Kidney epithelial cell (primary cell): Measurements from ENCODE around the gene ARAP3. TPM values are rescaled to one million over a fixed set of nuclear protein-coding genes. Genes with fewer than 3 reads are reported as not detected.
A peak's percentile ranks its signal among the peaks of the same experiment; 100 is the strongest.

ENCODE experiments used
- DNase-seq: peaks from one replicate; pipeline ENCODE4 v3.0.0-alpha.2; 2010; ENCODE audit warnings: low read depth
- H3K27me3 ChIP-seq: 2 replicates; pipeline ENCODE4 v1.6.0; 2011; ENCODE audit warnings: low read length; ENCODE audit not compliant: control insufficient read depth, insufficient read depth
- H3K36me3 ChIP-seq: 2 replicates; pipeline ENCODE4 v1.5.1; 2011; ENCODE audit warnings: low read length; ENCODE audit not compliant: control insufficient read depth, insufficient read depth
- H3K4me3 ChIP-seq: 2 replicates; pipeline ENCODE4 v1.5.1; 2011; ENCODE audit warnings: low read depth, mild to moderate bottlenecking, control low read depth, low read length
- CTCF ChIP-seq: IDR thresholded peaks from 2 replicates; pipeline ENCODE4 v1.5.1; 2011; ENCODE audit warnings: mild to moderate bottlenecking, moderate library complexity, low read length, control low read depth, inconsistent platforms; ENCODE audit not compliant: insufficient read depth, poor library complexity, severe bottlenecking
- total RNA-seq: library from RNA; depleted of rRNA; stranded (reverse); fragments of >200 nt; gene quantifications from 2 replicates; pipeline ENCODE4 v1.2.3, GENCODE V29; 2015

The ARAP3 gene
- total RNA-seq, 1 donor from 2014 or later = 9.2 TPM

DNA sequence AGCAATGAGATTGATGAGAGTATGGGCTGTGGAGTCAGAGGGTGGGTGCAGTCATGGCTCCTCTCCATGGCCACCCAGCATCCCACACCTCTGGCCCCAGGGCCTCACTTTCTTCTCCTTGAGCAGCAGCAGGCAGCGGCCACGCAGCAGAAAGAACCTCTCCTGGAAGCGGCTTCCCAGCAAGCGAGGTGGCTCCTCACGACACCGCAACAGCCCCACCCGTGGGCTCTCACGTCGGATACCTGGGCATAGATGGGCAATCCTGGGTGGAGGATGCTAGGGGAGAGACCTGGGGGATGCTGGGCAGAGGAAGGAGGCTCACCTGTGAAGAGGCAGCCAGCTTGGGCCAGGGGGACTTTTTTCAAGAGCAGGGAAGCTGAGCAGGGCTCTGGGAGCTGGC lies 25.6 kb downstream of the ARAP3 start:
- DNase-seq = no peak
- no peaks in the 10 kb centered on the region for H3K36me3 ChIP-seq

DNA sequence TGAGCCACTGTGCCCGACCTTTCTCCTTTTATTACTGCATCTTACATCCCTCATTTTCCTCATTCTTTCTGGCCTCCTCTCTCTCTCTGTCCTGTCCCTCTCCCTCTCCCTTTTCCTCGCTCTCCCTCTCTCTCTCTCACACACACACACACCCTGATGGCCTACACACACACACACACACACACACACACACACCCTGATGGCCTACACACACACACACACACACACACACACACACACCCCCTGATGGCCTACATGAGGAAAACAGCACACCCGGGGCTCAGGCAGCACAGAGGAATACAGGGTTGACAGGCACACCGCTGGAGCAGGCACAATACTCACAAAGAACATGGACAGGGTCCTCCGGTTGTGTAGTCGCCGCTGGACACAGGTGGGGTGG lies 27.0 kb downstream of the ARAP3 start:
- H3K36me3 ChIP-seq = no peaks in the 10 kb centered on the region
- no peak for TF ChIP-seq CTCF
- no peak overlapping the region for H3K4me3 ChIP-seq
- H3K27me3 ChIP-seq = no peaks in the 10 kb centered on the region
- DNase-seq = no peak

More for the DNA sequence above, 25.6 kb downstream of the ARAP3 start:
- no peaks in the 10 kb centered on the region for H3K27me3 ChIP-seq
- TF ChIP-seq CTCF = no peak
- no peak overlapping the region for H3K4me3 ChIP-seq

GRCh38 chr5:141654298-141654697 lies 27.7 kb downstream of the ARAP3 start:
- Histone ChIP-seq H3K4me3 (no peak overlapping the region), H3K36me3 (no peaks in the 10 kb centered on the region), H3K27me3 (no peaks in the 10 kb centered on the region)
- DNase-seq = peak; percentile 42
- TF ChIP-seq CTCF = no peak

GRCh38 chr5:141651728-141652105 lies 30.3 kb downstream of the ARAP3 start:
- TF ChIP-seq CTCF = no peak
- Histone ChIP-seq H3K36me3 (no peaks in the 10 kb centered on the region), H3K27me3 (no peaks in the 10 kb centered on the region), H3K4me3 (peak overlapping the region; percentile 79)
- no peak for DNase-seq

DNA sequence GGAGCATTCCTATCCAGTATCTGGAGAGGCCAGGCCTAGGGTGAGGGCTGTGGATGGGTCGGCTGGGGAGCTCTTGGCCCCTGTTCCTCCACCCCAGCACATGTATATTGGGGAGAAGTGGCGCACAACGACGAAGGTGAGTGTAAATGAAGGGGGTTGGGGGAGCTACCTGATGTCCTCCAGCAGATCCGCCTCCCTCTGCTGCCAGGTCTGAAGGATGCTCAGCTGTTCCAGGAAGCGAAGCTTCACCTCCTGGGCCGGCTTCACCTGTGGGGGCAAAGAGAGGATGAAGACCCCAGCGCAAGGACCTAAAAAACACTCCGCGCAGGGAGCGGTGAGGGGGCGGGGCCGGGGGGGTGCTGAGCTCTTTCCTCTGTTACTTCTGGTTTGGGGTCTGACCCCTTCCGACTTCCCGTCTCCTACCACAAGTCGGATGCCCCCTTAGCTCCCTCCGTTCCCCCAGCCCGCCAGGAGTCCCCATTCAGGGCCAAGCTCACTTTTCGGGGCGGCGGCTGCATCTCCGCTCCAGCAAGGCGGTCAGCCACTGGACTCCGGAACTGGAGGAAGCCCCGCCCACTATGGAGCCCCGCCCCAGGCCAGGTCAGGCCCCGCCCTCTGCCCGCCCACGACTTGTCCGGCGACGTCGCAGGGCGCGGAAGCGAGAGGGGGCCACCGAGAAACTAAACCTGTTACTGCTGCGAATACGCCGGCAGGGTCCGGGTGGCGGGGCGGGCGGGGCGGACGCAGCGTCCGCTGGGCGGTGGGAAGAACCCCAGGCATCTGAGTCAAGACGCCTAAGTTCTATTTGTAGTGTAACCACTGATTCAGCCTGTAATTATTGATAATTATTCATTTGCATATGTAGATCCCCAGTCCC lies 30.9 kb downstream of the ARAP3 start, which contains the start of gene FCHSD1:
TSS of gene FCHSD1 (minus strand) at position 568 of the 877 bp plus-strand sequence. CDS start at position 518, 50 bp downstream.
- peak; percentile 29 for DNase-seq
- no peak for TF ChIP-seq CTCF
- H3K27me3 ChIP-seq = no peaks in the 10 kb centered on the region
- peak within 1 kb of the TSS; percentile 79 for H3K4me3 ChIP-seq
- H3K36me3 ChIP-seq = no peaks in the 10 kb centered on the region
